ENCODE results near the gene RAB3IL1.

DNA sequence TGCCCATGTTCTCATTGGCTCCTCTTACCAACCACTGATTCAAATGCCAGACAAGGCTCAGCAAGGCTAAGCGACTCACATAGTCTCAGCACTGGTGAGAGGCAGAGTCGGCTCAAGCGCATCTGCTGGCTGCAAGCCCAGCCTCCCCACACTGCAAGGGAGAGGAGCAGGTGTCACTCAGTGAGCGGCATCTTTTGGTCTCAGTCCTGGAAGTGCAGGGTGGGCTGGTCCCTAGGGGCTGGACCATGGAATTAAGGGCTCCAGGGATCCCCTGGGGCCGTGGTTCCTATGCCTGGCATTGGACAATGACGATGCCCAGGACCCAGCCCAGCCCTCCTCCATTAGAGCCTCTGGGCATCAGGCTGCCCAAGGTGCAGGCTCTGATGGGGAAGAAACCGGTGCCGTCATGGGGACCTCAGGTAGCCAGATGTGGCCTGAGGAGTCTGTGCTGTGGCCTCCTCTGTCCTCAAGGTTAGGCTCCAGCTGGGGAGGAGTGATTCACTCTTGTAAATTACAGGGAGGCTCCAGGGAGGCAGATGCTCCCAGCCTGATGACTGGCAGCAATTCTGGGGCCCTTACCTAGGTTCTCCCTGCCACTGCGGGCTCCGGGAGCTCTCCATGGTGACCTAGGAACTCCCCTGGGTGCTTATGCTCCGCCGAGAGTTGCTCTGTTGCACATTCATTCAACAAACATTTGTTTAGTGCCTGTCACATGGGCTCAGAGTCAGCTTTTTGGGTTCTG, 61.3 kb downstream of the RAB3IL1 start:
- TF ChIP-seq POLR2A (IDR thresholded peaks at IDR 0.05; ENCODE audit: borderline replicate concordance, extremely low read depth, insufficient read depth, insufficient read length): no peak
- TF ChIP-seq, protein P1, sequence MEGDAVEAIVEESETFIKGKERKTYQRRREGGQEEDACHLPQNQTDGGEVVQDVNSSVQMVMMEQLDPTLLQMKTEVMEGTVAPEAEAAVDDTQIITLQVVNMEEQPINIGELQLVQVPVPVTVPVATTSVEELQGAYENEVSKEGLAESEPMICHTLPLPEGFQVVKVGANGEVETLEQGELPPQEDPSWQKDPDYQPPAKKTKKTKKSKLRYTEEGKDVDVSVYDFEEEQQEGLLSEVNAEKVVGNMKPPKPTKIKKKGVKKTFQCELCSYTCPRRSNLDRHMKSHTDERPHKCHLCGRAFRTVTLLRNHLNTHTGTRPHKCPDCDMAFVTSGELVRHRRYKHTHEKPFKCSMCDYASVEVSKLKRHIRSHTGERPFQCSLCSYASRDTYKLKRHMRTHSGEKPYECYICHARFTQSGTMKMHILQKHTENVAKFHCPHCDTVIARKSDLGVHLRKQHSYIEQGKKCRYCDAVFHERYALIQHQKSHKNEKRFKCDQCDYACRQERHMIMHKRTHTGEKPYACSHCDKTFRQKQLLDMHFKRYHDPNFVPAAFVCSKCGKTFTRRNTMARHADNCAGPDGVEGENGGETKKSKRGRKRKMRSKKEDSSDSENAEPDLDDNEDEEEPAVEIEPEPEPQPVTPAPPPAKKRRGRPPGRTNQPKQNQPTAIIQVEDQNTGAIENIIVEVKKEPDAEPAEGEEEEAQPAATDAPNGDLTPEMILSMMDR (IDR thresholded peaks at IDR 0.05 in 2 of 3, conservative IDR thresholded peaks at IDR 0.05 in 1 of 3; ENCODE audit: borderline replicate concordance in 1 of 3, insufficient read depth in 1 of 3, low read depth in 2 of 3, low read length in 2 of 3): no peak
- no peak for TF ChIP-seq SRF (IDR thresholded peaks at IDR 0.05; ENCODE audit: low read depth)
- TF ChIP-seq ZNF274 (IDR thresholded peaks at IDR 0.05; ENCODE audit: low read depth, low read length): no peak
- TF ChIP-seq YY1 (IDR thresholded peaks at IDR 0.05; ENCODE audit: extremely low read depth, insufficient replicate concordance, low read depth, low read length): no peak
- no peak for TF ChIP-seq ZFX (IDR thresholded peaks at IDR 0.05)
- no peak for TF ChIP-seq MAX (IDR thresholded peaks at IDR 0.05)
- TF ChIP-seq EZH2 (IDR thresholded peaks at IDR 0.05): no peak
- TF ChIP-seq ELF1 (IDR thresholded peaks at IDR 0.05; ENCODE audit: borderline replicate concordance, low read depth): no peak

Measured in HCT116 (cell line).